CD4-positive, alpha-beta T cell treated with Interleukin-4 for 4 hours (primary cell): ENCODE data around the gene ZNF275.
"Not testable (repeated sequence)": the region's sequence is repeated elsewhere in the genome, so short reads cannot be mapped to it uniquely, and the experiment has no call there.

Experiments used
- DNase-seq: peaks from one replicate; pipeline ENCODE4 v3.0.0-alpha.2; 2020

The ZNF275 gene

GRCh38 chrX:153319295-153320046 is 14.5 kb upstream of the ZNF275 start:
- no peak for DNase-seq

GRCh38 chrX:153320047-153320443 is 13.9 kb upstream of the ZNF275 start:
- DNase-seq = not testable (repeated sequence)

- DNase-seq = no peak
Observed at GRCh38 chrX:153320555-153321184, 13.3 kb upstream of the ZNF275 start.

GRCh38 chrX:153321381-153322124 is 12.4 kb upstream of the ZNF275 start, which contains the start of gene PNMA6F:
Gene PNMA6F, minus strand, starts transcription at chrX:153321767. Its CDS starts 1,093 bp downstream, at chrX:153320674.
- DNase-seq = no peak

- DNase-seq = no peak
Observed at GRCh38 chrX:153327561-153327960, 6.4 kb upstream of the ZNF275 start.

- no peak for DNase-seq
Observed at GRCh38 chrX:153333266-153333665, 687 bp upstream of the ZNF275 start.

- DNase-seq = no peak
Observed at GRCh38 chrX:153334654-153335295, 822 bp downstream of the ZNF275 start.

- peak; percentile 1 for DNase-seq
Observed at GRCh38 chrX:153336121-153336894, 2.4 kb downstream of the ZNF275 start.

- DNase-seq = no peak
Observed at GRCh38 chrX:153336988-153337387, 3.0 kb downstream of the ZNF275 start.

GRCh38 chrX:153338836-153339235 is 4.9 kb downstream of the ZNF275 start:
- DNase-seq = no peak

- no peak for DNase-seq
Observed at GRCh38 chrX:153339662-153340061, 5.7 kb downstream of the ZNF275 start.

GRCh38 chrX:153340111-153340510 is 6.2 kb downstream of the ZNF275 start:
- DNase-seq = no peak

- DNase-seq = no peak
Observed at GRCh38 chrX:153342762-153343558, 9.0 kb downstream of the ZNF275 start.

GRCh38 chrX:153343674-153344073 is 9.7 kb downstream of the ZNF275 start:
- no peak for DNase-seq

- no peak for DNase-seq
Observed at GRCh38 chrX:153347530-153347929, 13.6 kb downstream of the ZNF275 start.

- no peak for DNase-seq
Observed at GRCh38 chrX:153348421-153348820, 14.5 kb downstream of the ZNF275 start.

- DNase-seq = no peak
Observed at GRCh38 chrX:153349952-153350351, 16.0 kb downstream of the ZNF275 start.

- DNase-seq = no peak
Observed at GRCh38 chrX:153351981-153352380, 18.0 kb downstream of the ZNF275 start.

- DNase-seq = no peak
Observed at GRCh38 chrX:153352858-153353257, 18.9 kb downstream of the ZNF275 start.

GRCh38 chrX:153353416-153353815 is 19.5 kb downstream of the ZNF275 start:
- no peak for DNase-seq

GRCh38 chrX:153357877-153358276 is 23.9 kb downstream of the ZNF275 start:
- DNase-seq = no peak
